CD4-positive, alpha-beta T cell (primary cell): Measurements from ENCODE around the gene ARPP21. TPM values are rescaled to one million over a fixed set of nuclear protein-coding genes. Genes with fewer than 3 reads are reported as not detected.

Source experiments
- ATAC-seq: fragments of 200-7000 bp; cut with Tn5 transposase; one replicate; pipeline ENCODE4 v1.10.0; 2022; ENCODE audit warnings: mild to moderate bottlenecking; ENCODE audit not compliant: poor library complexity
- CTCF ChIA-PET: fragments of 350-600 bp; sonication (Branson Sonifier 250); formaldehyde crosslinking; loops from one replicate; lab custom pipeline; 2021; ENCODE audit warnings: antibody characterized with exemption, inconsistent platforms; lab: Charles Lee
- POLR2A ChIA-PET: fragments of 350-600 bp; sonication (Branson Sonifier 250); formaldehyde crosslinking; loops from one replicate; lab custom pipeline; 2021; ENCODE audit warnings: antibody characterized with exemption, inconsistent platforms; lab: Charles Lee
- DNase-seq, 14 experiments: peaks; one replicate each; pipeline ENCODE4 v3.0.0-alpha.2; 2013 to 2020; ENCODE audit warnings: mixed read lengths in 2 of 14
- H3K27ac ChIP-seq, 2 donors: one replicate each; pipeline versions ENCODE4 v1.5.1 to v1.7.0; 2013; ENCODE audit warnings: low read length in 2 of 2, low read depth in 1 of 2, mild to moderate bottlenecking in 1 of 2
- H3K27me3 ChIP-seq, 2 experiments: 1 replicate in 1 of 2; 2 replicates in 1 of 2; pipeline versions ENCODE4 v1.6.1 to v1.7.0; 2013; ENCODE audit warnings: low read length in 2 of 2, control low read depth in 1 of 2, mild to moderate bottlenecking in 1 of 2, moderate library complexity in 1 of 2; ENCODE audit not compliant: insufficient read depth in 2 of 2, control insufficient read depth in 1 of 2
- H3K36me3 ChIP-seq: one replicate; pipeline ENCODE4 v1.6.1; 2013; ENCODE audit warnings: low read length, control low read depth; ENCODE audit not compliant: insufficient read depth
- H3K4me1 ChIP-seq: one replicate; pipeline ENCODE4 v1.6.1; 2013; ENCODE audit warnings: low read length, control low read depth; ENCODE audit not compliant: insufficient read depth
- H3K4me3 ChIP-seq: one replicate; pipeline ENCODE4 v1.5.1; 2013; ENCODE audit warnings: mild to moderate bottlenecking, low read length, moderate library complexity
- H3K9me3 ChIP-seq, 2 experiments: 1 replicate in 1 of 2; 2 replicates in 1 of 2; pipeline versions ENCODE4 v1.6.1 to v1.7.0; 2013; ENCODE audit warnings: low read length in 2 of 2, mild to moderate bottlenecking in 2 of 2, control low read depth in 1 of 2, moderate library complexity in 1 of 2; ENCODE audit not compliant: control insufficient read depth in 1 of 2, insufficient read depth in 1 of 2
- H3K27ac Mint-ChIP-seq: one replicate; pipeline ENCODE4 v1.8.0; 2020; ENCODE audit warnings: mixed read lengths
- H3K27me3 Mint-ChIP-seq: one replicate; pipeline ENCODE4 v1.8.0; 2021; ENCODE audit warnings: mixed read lengths
- H3K36me3 Mint-ChIP-seq: one replicate; pipeline ENCODE4 v1.8.0; 2021; ENCODE audit warnings: low read depth, mixed read lengths
- H3K4me1 Mint-ChIP-seq: one replicate; pipeline ENCODE4 v1.8.0; 2021; ENCODE audit warnings: low read depth, mixed read lengths
- H3K4me3 Mint-ChIP-seq: one replicate; pipeline ENCODE4 v1.8.0; 2020; ENCODE audit warnings: mild to moderate bottlenecking, mixed read lengths
- H3K9me3 Mint-ChIP-seq: one replicate; pipeline ENCODE4 v1.8.0; 2020; ENCODE audit warnings: mixed read lengths
- intact Hi-C, 2 experiments: fragments of 100-400 bp; cut with DNase I in 1 of 2; cut with micrococcal nuclease in 1 of 2; formaldehyde crosslinking; loops; one replicate each; pipeline versions ENCODE4 v1.15.1 to v1.9.0; 2023 to 2025; cut with DNase I, micrococcal nuclease
- total RNA-seq, 174 experiments: library from RNA in 2 of 174; stranded (reverse) in 2 of 174; gene quantifications; one replicate each; pipeline ENCODE4 v1.2.3 and lab custom pipeline; 2021 to 2026
- TF ChIP-seq, protein P1 (sequence below): fragments of 200-600 bp; IDR thresholded peaks from one replicate; pipeline ENCODE4 v1.8.0; 2022; ENCODE audit warnings: antibody characterized with exemption, mild to moderate bottlenecking

ARPP21 gene
- total RNA-seq, 2 experiments from 2014 or later, result not detected

DNA sequence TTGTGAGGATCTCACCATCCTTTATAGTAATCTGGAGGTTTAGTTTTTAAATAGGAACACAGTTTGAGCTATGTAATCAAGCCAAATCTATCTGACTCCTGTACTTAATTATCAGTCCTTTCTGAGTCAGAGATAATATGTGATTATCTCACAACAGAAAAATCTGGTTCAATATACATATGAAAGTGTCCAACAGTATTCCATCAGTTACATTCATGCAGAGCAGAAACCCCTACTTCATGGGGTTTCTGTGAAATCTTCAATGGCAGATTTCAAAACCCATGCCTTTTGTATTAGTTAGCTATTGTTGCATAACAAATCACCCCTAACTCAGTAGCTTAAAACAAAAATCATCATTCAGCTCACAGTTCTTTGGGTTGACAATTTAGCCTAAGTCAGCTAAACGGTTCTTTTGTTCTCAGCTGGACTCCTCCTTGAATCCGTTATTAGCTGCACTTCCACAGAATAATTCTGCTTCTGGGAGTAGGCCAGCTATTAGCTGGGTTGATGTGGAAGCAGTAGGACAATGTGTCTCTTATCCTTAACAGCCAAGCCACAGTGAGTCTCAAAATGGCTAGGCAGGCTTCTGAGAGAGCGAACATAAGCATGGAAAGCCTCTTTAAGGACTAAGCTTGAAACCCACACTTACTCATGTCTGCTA is 42.9 kb upstream of the ARPP21 start:
- no peak overlapping the region for H3K4me3 Mint-ChIP-seq
- Histone ChIP-seq H3K36me3 (no peaks in the 10 kb centered on the region), H3K27me3 (no peaks in the 10 kb centered on the region), H3K9me3 (no peaks in the 10 kb centered on the region), H3K4me1 (no peaks in the 10 kb centered on the region), H3K4me3 (no peak overlapping the region), H3K27ac (no peak overlapping the region)
- POLR2A ChIA-PET, result no interaction called here
- H3K27ac Mint-ChIP-seq, result no peak overlapping the region
- intact Hi-C loops, result no loop called here
- no peaks in the 10 kb centered on the region for H3K27me3 Mint-ChIP-seq
- no peak for DNase-seq
- TF ChIP-seq, protein P1, sequence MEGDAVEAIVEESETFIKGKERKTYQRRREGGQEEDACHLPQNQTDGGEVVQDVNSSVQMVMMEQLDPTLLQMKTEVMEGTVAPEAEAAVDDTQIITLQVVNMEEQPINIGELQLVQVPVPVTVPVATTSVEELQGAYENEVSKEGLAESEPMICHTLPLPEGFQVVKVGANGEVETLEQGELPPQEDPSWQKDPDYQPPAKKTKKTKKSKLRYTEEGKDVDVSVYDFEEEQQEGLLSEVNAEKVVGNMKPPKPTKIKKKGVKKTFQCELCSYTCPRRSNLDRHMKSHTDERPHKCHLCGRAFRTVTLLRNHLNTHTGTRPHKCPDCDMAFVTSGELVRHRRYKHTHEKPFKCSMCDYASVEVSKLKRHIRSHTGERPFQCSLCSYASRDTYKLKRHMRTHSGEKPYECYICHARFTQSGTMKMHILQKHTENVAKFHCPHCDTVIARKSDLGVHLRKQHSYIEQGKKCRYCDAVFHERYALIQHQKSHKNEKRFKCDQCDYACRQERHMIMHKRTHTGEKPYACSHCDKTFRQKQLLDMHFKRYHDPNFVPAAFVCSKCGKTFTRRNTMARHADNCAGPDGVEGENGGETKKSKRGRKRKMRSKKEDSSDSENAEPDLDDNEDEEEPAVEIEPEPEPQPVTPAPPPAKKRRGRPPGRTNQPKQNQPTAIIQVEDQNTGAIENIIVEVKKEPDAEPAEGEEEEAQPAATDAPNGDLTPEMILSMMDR, result no peak
- H3K9me3 Mint-ChIP-seq, result peaks cover 6% of the 10 kb centered on the region
- CTCF ChIA-PET, result no interaction called here
- ATAC-seq, result no peak
- no peaks in the 10 kb centered on the region for H3K4me1 Mint-ChIP-seq
- H3K36me3 Mint-ChIP-seq, result no peaks in the 10 kb centered on the region

GRCh38 chr3:35597490-35597889 is 41.8 kb upstream of the ARPP21 start:
- ATAC-seq (no peak), DNase-seq (no peak)
- Mint-ChIP-seq H3K27ac (no peak overlapping the region), H3K27me3 (no peaks in the 10 kb centered on the region), H3K4me3 (no peak overlapping the region), H3K36me3 (no peaks in the 10 kb centered on the region), H3K9me3 (peaks cover 4% of the 10 kb centered on the region), H3K4me1 (no peaks in the 10 kb centered on the region)
- POLR2A ChIA-PET, result no interaction called here
- TF ChIP-seq, protein P1, result no peak
- CTCF ChIA-PET, result no interaction called here
- H3K4me3 ChIP-seq, result no peak overlapping the region
- intact Hi-C loops, result no loop called here
- no peak overlapping the region for H3K27ac ChIP-seq
- no peaks in the 10 kb centered on the region for H3K27me3 ChIP-seq
- H3K4me1 ChIP-seq, result no peaks in the 10 kb centered on the region
- no peaks in the 10 kb centered on the region for H3K36me3 ChIP-seq
- H3K9me3 ChIP-seq, result no peaks in the 10 kb centered on the region

DNA sequence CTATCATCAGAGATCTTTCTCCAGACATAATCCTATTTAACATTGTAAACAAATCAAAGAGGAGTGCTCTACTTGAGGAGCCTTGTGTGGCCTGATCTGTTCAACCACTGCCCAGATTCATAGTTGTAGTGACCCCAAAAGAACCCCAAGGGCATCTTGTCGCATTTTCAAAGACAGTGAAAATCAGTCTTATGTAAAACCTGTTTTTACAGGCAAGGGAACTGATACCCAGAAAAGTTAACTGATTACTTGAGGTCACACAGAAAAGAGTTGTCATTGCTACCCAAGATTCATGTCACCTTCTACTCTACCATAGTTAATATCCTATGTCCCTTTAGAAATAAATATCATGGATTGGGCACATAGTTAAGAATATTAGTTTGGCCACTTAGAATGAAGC is 40.5 kb upstream of the ARPP21 start:
- Mint-ChIP-seq H3K27me3 (no peaks in the 10 kb centered on the region), H3K9me3 (no peaks in the 10 kb centered on the region), H3K36me3 (no peaks in the 10 kb centered on the region), H3K4me1 (no peaks in the 10 kb centered on the region), H3K4me3 (no peak overlapping the region), H3K27ac (no peak overlapping the region)
- TF ChIP-seq, protein P1, result no peak
- Histone ChIP-seq H3K36me3 (no peaks in the 10 kb centered on the region), H3K4me3 (no peak overlapping the region), H3K4me1 (no peaks in the 10 kb centered on the region), H3K9me3 (no peaks in the 10 kb centered on the region), H3K27me3 (no peaks in the 10 kb centered on the region), H3K27ac (no peak overlapping the region)
- no peak for DNase-seq
- CTCF ChIA-PET, result no interaction called here
- no peak for ATAC-seq
- intact Hi-C loops, result no loop called here
- POLR2A ChIA-PET, result no interaction called here
